Neural cell (in vitro differentiated cells): Measurements from ENCODE around the gene GC.

Experiments used
- REST ChIP-seq: IDR thresholded peaks from 2 replicates; pipeline ENCODE4 v1.6.1; 2012; ENCODE audit warnings: borderline replicate concordance
- TF ChIP-seq, protein P1 (sequence below): fragments of 450-650 bp; IDR thresholded peaks from 2 replicates; pipeline ENCODE4 v1.5.1; 2014; ENCODE audit warnings: antibody characterized with exemption, mild to moderate bottlenecking, moderate library complexity; ENCODE audit not compliant: poor library complexity, severe bottlenecking

DNA sequence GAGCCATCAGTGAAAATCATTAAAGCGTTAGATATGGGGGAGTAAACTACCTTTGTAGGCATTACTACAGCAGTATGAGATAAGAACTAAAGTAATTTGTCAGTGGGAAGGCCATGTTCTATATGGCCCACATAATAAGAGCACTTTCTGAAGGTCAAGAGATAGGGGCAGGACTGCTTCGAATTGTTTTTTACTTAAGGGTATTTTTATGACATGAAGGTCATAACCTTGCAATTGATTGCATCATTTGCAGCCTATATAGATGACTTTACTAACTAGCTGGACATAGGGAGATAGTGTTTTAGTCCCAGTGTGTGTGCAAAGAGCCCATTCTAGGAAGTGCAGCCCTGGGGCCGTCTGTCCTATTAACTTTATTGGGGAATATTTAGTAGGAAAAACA is 23.6 kb upstream of the GC start:
- TF ChIP-seq REST, result no peak
- TF ChIP-seq, protein P1, sequence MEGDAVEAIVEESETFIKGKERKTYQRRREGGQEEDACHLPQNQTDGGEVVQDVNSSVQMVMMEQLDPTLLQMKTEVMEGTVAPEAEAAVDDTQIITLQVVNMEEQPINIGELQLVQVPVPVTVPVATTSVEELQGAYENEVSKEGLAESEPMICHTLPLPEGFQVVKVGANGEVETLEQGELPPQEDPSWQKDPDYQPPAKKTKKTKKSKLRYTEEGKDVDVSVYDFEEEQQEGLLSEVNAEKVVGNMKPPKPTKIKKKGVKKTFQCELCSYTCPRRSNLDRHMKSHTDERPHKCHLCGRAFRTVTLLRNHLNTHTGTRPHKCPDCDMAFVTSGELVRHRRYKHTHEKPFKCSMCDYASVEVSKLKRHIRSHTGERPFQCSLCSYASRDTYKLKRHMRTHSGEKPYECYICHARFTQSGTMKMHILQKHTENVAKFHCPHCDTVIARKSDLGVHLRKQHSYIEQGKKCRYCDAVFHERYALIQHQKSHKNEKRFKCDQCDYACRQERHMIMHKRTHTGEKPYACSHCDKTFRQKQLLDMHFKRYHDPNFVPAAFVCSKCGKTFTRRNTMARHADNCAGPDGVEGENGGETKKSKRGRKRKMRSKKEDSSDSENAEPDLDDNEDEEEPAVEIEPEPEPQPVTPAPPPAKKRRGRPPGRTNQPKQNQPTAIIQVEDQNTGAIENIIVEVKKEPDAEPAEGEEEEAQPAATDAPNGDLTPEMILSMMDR, result no peak
